CD8-positive, alpha-beta memory T cell (primary cell): ENCODE data around the gene GANAB. TPM values are rescaled to one million over a fixed set of nuclear protein-coding genes. Genes with fewer than 3 reads are reported as not detected.
A peak's percentile ranks its signal among the peaks of the same experiment; 100 is the strongest.

Source experiments
- CTCF ChIA-PET: fragments of 350-600 bp; sonication (Branson Sonifier 250); formaldehyde crosslinking; loops from one replicate; lab custom pipeline; 2021; ENCODE audit warnings: antibody characterized with exemption; lab: Charles Lee
- POLR2A ChIA-PET: fragments of 350-600 bp; sonication (Branson Sonifier 250); formaldehyde crosslinking; loops from one replicate; lab custom pipeline; 2021; ENCODE audit warnings: antibody characterized with exemption; lab: Charles Lee
- DNase-seq, 5 donors: peaks; one replicate each; pipeline versions ENCODE4 v3.0.0 to v3.0.0-alpha.2; 2020 to 2022; ENCODE audit warnings: mixed read lengths in 1 of 5
- H3K27ac ChIP-seq: one replicate; pipeline ENCODE4 v1.7.0; 2013; ENCODE audit warnings: low read depth, mild to moderate bottlenecking, low read length, moderate library complexity
- H3K27me3 ChIP-seq: 2 replicates; pipeline ENCODE4 v1.7.0; 2013; ENCODE audit warnings: low read length, mild to moderate bottlenecking; ENCODE audit not compliant: insufficient read depth, poor library complexity, severe bottlenecking
- H3K36me3 ChIP-seq: 2 replicates; pipeline ENCODE4 v1.7.0; 2013; ENCODE audit warnings: mild to moderate bottlenecking, low read length, moderate library complexity; ENCODE audit not compliant: insufficient read depth
- H3K4me1 ChIP-seq: 2 replicates; pipeline ENCODE4 v1.7.0; 2013; ENCODE audit warnings: mild to moderate bottlenecking, low read length, moderate library complexity; ENCODE audit not compliant: insufficient read depth
- H3K4me3 ChIP-seq: 2 replicates; pipeline ENCODE4 v1.7.0; 2013; ENCODE audit warnings: mild to moderate bottlenecking, low read length
- H3K9me3 ChIP-seq: 2 replicates; pipeline ENCODE4 v1.7.0; 2013; ENCODE audit warnings: mild to moderate bottlenecking, low read length
- H3K27ac Mint-ChIP-seq, 8 donors: one replicate each; pipeline ENCODE4 v1.8.0; 2020 to 2021; ENCODE audit warnings: mixed read lengths in 8 of 8, mild to moderate bottlenecking in 6 of 8, inconsistent platforms in 3 of 8, moderate library complexity in 3 of 8
- H3K27me3 Mint-ChIP-seq, 2 donors: one replicate each; pipeline ENCODE4 v1.8.0; 2020 to 2021; ENCODE audit warnings: mixed read lengths in 2 of 2, mild to moderate bottlenecking in 1 of 2, moderate library complexity in 1 of 2
- H3K36me3 Mint-ChIP-seq, 3 donors: one replicate each; pipeline ENCODE4 v1.8.0; 2020 to 2021; ENCODE audit warnings: mixed read lengths in 3 of 3, inconsistent platforms in 1 of 3, mild to moderate bottlenecking in 1 of 3
- H3K4me1 Mint-ChIP-seq, 3 donors: one replicate each; pipeline ENCODE4 v1.8.0; 2020 to 2021; ENCODE audit warnings: mixed read lengths in 3 of 3, inconsistent platforms in 1 of 3, mild to moderate bottlenecking in 1 of 3
- H3K4me3 Mint-ChIP-seq, 7 donors: one replicate each; pipeline ENCODE4 v1.8.0; 2020 to 2021; ENCODE audit warnings: mixed read lengths in 7 of 7, mild to moderate bottlenecking in 6 of 7, moderate library complexity in 4 of 7, inconsistent platforms in 2 of 7
- H3K9me3 Mint-ChIP-seq, 5 donors: one replicate each; pipeline ENCODE4 v1.8.0; 2020 to 2022; ENCODE audit warnings: mixed read lengths in 5 of 5, mild to moderate bottlenecking in 3 of 5, moderate library complexity in 2 of 5, inconsistent platforms in 1 of 5
- polyA plus RNA-seq: library from polyadenylated mRNA; unstranded; fragments of 300-500 nt; fragmentation: Illumina TruSeq; gene quantifications from one replicate; pipeline ENCODE4 v1.2.3, GENCODE V29; 2021
- total RNA-seq, 2 experiments: library from RNA; stranded (reverse); gene quantifications; one replicate each; pipeline ENCODE4 v1.2.3, GENCODE V29; 2021

Gene GANAB
- total and polyA plus RNA-seq, 3 experiments from 2014 or later: 164 to 219 (median 213) TPM

DNA sequence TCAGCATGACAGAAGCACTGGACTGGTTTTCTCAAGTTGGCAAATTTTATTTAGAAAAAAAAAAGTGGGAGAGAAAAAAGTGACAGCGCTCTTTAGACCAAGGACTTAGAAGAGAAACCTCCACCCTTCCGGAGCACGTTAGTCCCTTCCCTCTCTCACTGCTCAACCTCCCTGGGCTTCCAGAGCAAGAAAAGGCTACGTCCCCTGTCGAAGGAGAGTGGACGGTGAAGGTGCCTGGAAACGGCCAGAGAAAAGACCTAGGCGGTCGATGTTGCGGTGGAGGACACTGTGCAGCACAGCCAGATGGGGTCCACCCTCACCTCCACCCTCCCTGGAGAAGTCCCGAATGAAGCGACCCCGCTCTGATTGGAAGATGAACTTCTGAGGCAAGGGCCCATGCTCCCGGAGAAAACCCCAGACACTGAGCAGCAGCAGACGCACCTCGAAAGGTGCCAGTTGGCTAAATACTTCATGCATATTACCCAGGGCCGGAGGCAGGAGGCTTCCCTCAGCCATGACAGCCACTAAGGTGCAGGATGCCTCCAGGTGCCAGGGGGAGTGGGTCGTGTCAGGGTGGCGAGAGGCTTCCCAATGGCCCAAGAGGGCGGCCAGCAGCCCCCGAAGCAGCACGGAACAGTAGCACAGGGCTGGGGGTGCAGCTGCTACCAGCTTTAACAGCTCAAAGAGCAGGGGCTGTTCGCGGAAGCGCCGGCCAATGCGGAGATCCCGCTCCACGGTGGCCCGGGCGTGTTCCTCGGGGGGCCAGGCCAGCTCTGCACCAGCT is 604 bp upstream of the GANAB start:
- Histone ChIP-seq H3K4me3 (peak overlapping the region; percentile 11), H3K27ac (peak overlapping the region; percentile 47), H3K27me3 (no peaks in the 10 kb centered on the region), H3K36me3 (peaks cover 14% of the 10 kb centered on the region), H3K4me1 (peaks cover 26% of the 10 kb centered on the region), H3K9me3 (no peaks in the 10 kb centered on the region)
- H3K9me3 Mint-ChIP-seq: no peaks in the 10 kb centered on the region
- H3K36me3 Mint-ChIP-seq: peaks cover 0 to 50% (median 3%) of the 10 kb centered on the region in 3 donors
- DNase-seq: no peak
- H3K4me3 Mint-ChIP-seq: peak overlapping the region; percentile 89 to 97 (median 96)
- H3K4me1 Mint-ChIP-seq: peaks cover 20 to 44% (median 31%) of the 10 kb centered on the region in 3 donors
- CTCF ChIA-PET: interaction anchor here (0.6 to 2.1 kb wide), 6 partner anchors 8 to 897 kb away, joined by 3 to 8 read pairs (median 4); partner anchors contain the start of genes C11orf98, CSKMT, LBHD1 and UQCC3
- no peaks in the 10 kb centered on the region for H3K27me3 Mint-ChIP-seq
- peak overlapping the region; percentile 88 to 99 (median 98) for H3K27ac Mint-ChIP-seq
- POLR2A ChIA-PET: interaction anchor here (0.6 to 2.5 kb wide), 16 partner anchors 8 to 234 kb away, joined by 3 to 17 read pairs (median 7); partner anchors contain the start of genes B3GAT3, C11orf98, CSKMT and GNG3

DNA sequence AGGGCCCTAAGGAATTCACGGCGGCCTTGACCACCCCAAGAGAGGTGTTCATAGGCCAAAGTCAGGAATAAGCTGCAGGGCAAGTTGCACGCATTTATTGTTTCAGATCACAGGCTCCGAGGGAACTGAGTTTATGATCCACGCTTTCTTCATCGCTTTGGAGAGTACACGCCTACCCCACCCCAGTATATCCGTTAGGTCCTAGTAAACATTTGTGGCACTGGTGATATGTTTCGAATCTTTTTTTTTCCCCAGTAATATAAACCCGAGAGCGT is 805 bp downstream of the GANAB start:
- ChIA-PET POLR2A (interaction anchor here (0.6 to 2.5 kb wide), 10 partner anchors 10 to 211 kb away, joined by 3 to 17 read pairs (median 8); partner anchors contain the start of genes B3GAT3, C11orf98, CSKMT and HNRNPUL2), CTCF (interaction anchor here (1.0 to 1.9 kb wide), 5 partner anchors 9 to 124 kb away, joined by 3 to 8 read pairs (median 5); partner anchors contain the start of genes B3GAT3, C11orf98, CSKMT and TUT1)
- Histone ChIP-seq H3K27ac (peak overlapping the region; percentile 77), H3K27me3 (no peaks in the 10 kb centered on the region), H3K4me1 (peaks cover 29% of the 10 kb centered on the region), H3K36me3 (peaks cover 14% of the 10 kb centered on the region), H3K4me3 (peak overlapping the region; percentile 75), H3K9me3 (no peaks in the 10 kb centered on the region)
- H3K4me3 Mint-ChIP-seq: peak overlapping the region; percentile 89 to 97 (median 96)
- peaks cover 0 to 53% (median 3%) of the 10 kb centered on the region in 3 donors for H3K36me3 Mint-ChIP-seq
- no peaks in the 10 kb centered on the region for H3K27me3 Mint-ChIP-seq
- peak in 1 of 5 donors; percentile 15 for DNase-seq
- H3K9me3 Mint-ChIP-seq: no peaks in the 10 kb centered on the region
- H3K4me1 Mint-ChIP-seq: peaks cover 23 to 41% (median 30%) of the 10 kb centered on the region in 3 donors
- H3K27ac Mint-ChIP-seq: peak overlapping the region; percentile 88 to 99 (median 98)

- peak overlapping the region; percentile 26 to 89 (median 43) for H3K4me3 Mint-ChIP-seq
- H3K27me3 Mint-ChIP-seq: no peaks in the 10 kb centered on the region
- H3K9me3 Mint-ChIP-seq: no peaks in the 10 kb centered on the region
- H3K27me3 ChIP-seq: no peaks in the 10 kb centered on the region
- POLR2A ChIA-PET: interaction anchor here (1.0 kb wide), 1 partner anchor 11 kb away, joined by 3 read pairs; no protein-coding TSS in a partner anchor
- H3K27ac Mint-ChIP-seq: peak overlapping the region in 3 of 8 donors; percentile 47 to 88 (median 78)
- no peak overlapping the region for H3K4me3 ChIP-seq
- no peak for DNase-seq
- H3K36me3 Mint-ChIP-seq: peaks cover 0 to 49% (median 4%) of the 10 kb centered on the region in 3 donors
- H3K27ac ChIP-seq: no peak overlapping the region
- H3K4me1 Mint-ChIP-seq: peaks cover 29 to 50% (median 39%) of the 10 kb centered on the region in 3 donors
- H3K9me3 ChIP-seq: no peaks in the 10 kb centered on the region
- peaks cover 15% of the 10 kb centered on the region for H3K36me3 ChIP-seq
- peaks cover 38% of the 10 kb centered on the region for H3K4me1 ChIP-seq
- CTCF ChIA-PET: interaction anchor here (0.9 to 1.9 kb wide), 3 partner anchors 10 to 53 kb away, joined by 3 to 5 read pairs (median 4); partner anchors contain the start of gene TUT1
Measured at GRCh38 chr11:62644220-62644619, 2.2 kb downstream of the GANAB start.

DNA sequence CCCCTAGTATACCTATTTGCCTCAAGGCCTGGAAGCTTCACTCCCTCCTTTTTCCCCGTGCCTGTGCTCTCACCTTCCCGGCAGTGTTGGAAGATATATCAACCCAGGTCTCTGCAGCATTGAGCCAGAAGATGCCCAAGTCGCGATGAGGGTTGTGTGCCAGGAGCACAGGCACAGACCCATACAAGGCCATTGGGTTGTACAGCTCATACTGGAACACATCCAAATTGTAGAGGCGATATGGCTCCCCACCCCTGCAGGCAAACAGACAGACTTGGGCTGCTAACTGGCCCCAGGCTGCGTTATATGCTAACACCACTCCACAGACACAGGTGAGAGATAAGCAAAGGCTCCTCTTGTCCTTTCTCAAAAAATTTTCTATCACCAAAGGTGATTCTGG is 13.9 kb downstream of the GANAB start:
- H3K36me3 ChIP-seq: peaks cover 65% of the 10 kb centered on the region
- Mint-ChIP-seq H3K36me3 (peaks cover 18 to 83% (median 23%) of the 10 kb centered on the region in 3 donors), H3K4me1 (peaks cover 10 to 18% (median 18%) of the 10 kb centered on the region in 3 donors), H3K4me3 (no peak overlapping the region), H3K9me3 (no peaks in the 10 kb centered on the region), H3K27me3 (no peaks in the 10 kb centered on the region), H3K27ac (peak overlapping the region in 4 of 8 donors; percentile 51 to 80 (median 66))
- no peak overlapping the region for H3K27ac ChIP-seq
- H3K27me3 ChIP-seq: no peaks in the 10 kb centered on the region
- peaks cover 11% of the 10 kb centered on the region for H3K4me1 ChIP-seq
- no peaks in the 10 kb centered on the region for H3K9me3 ChIP-seq
- no peak for DNase-seq
- CTCF ChIA-PET: interaction anchor here (1.1 to 1.4 kb wide), 2 partner anchors 23 to 40 kb away, joined by 3 read pairs; no protein-coding TSS in a partner anchor
- no peak overlapping the region for H3K4me3 ChIP-seq
- POLR2A ChIA-PET: no interaction called here

DNA sequence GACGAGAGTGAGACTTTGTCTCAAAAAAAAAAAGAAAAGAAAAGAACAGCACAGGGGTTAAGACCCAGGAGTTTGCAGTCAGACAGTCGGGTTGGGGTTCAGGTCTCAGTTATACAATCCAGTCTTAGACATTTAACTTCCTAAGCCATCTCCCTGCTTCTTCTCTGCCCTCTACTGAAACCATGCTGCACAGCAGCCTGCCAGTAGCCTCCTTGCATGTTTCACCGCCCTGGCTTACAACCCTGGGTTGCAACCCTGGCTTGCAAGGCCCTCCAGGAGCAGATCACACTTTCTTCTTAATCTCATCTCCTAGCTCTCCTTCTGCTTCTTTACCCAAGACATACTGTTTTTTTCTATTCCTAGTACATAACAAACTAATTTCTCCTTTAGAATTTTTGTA is 18.7 kb downstream of the GANAB start:
- peak overlapping the region in 3 of 8 donors; percentile 18 to 89 (median 73) for H3K27ac Mint-ChIP-seq
- H3K4me1 ChIP-seq: no peaks in the 10 kb centered on the region
- peaks cover 0 to 5% (median 0%) of the 10 kb centered on the region in 3 donors for H3K4me1 Mint-ChIP-seq
- no peak overlapping the region for H3K4me3 Mint-ChIP-seq
- ChIA-PET POLR2A (interaction anchor here (0.7 kb wide), 1 partner anchor 116 kb away, joined by 16 read pairs; no protein-coding TSS in a partner anchor), CTCF (interaction anchor here (1.1 to 2.3 kb wide), 2 partner anchors 10 to 17 kb away, joined by 3 to 5 read pairs; no protein-coding TSS in a partner anchor)
- DNase-seq: no peak
- no peak overlapping the region for H3K27ac ChIP-seq
- no peaks in the 10 kb centered on the region for H3K9me3 Mint-ChIP-seq
- H3K4me3 ChIP-seq: no peak overlapping the region
- H3K36me3 ChIP-seq: peaks cover 63% of the 10 kb centered on the region
- peaks cover 0 to 1% of the 10 kb centered on the region in 2 donors for H3K27me3 Mint-ChIP-seq
- no peaks in the 10 kb centered on the region for H3K27me3 ChIP-seq
- peaks cover 11 to 77% (median 15%) of the 10 kb centered on the region in 3 donors for H3K36me3 Mint-ChIP-seq
- H3K9me3 ChIP-seq: no peaks in the 10 kb centered on the region

GRCh38 chr11:62622476-62623089 is 23.8 kb downstream of the GANAB start:
- no peak for DNase-seq
- H3K27ac ChIP-seq: peak overlapping the region; percentile 80

More at GRCh38 chr11:62622476-62623089, 23.8 kb downstream of the GANAB start:
- Mint-ChIP-seq H3K27me3 (peaks cover 0 to 1% of the 10 kb centered on the region in 2 donors), H3K27ac (peak overlapping the region; percentile 89 to 99 (median 93)), H3K4me1 (peaks cover 15 to 28% (median 26%) of the 10 kb centered on the region in 3 donors), H3K4me3 (peak overlapping the region; percentile 77 to 94 (median 89)), H3K9me3 (no peaks in the 10 kb centered on the region), H3K36me3 (peaks cover 0 to 49% (median 6%) of the 10 kb centered on the region in 3 donors)
- Histone ChIP-seq H3K27me3 (no peaks in the 10 kb centered on the region), H3K36me3 (peaks cover 20% of the 10 kb centered on the region), H3K4me1 (peaks cover 16% of the 10 kb centered on the region), H3K4me3 (no peak overlapping the region), H3K9me3 (no peaks in the 10 kb centered on the region)
- ChIA-PET POLR2A (interaction anchor here (0.8 to 3.5 kb wide), 13 partner anchors 10 to 233 kb away, joined by 3 to 34 read pairs (median 7); partner anchors contain the start of genes C11orf98, CSKMT, EEF1G and EML3), CTCF (interaction anchor here (0.9 to 3.7 kb wide), 10 partner anchors 11 to 71 kb away, joined by 3 to 24 read pairs (median 4); partner anchors contain the start of genes C11orf98, CSKMT, EML3 and GANAB)
